Transverse colon (tissue), 4 donors: ENCODE measurements around the gene COTL1. TPM values are rescaled to one million over a fixed set of nuclear protein-coding genes. Genes with fewer than 3 reads are reported as not detected.

Experiments
- DNase-seq: peaks from one replicate; pipeline ENCODE4 v3.0.0-alpha.2; 2019
- H3K27ac ChIP-seq, 4 donors: fragments of 200-600 bp; sonication (generic); 2 replicates each; pipeline ENCODE4 v1.5.1; 2016 to 2018; ENCODE audit warnings: inconsistent platforms in 4 of 4
- H3K27me3 ChIP-seq: fragments of 200-600 bp; sonication (generic); 2 replicates; pipeline ENCODE4 v1.5.1; 2017; ENCODE audit warnings: inconsistent platforms
- H3K36me3 ChIP-seq, 4 donors: fragments of 200-600 bp; sonication (generic); 2 replicates each; pipeline ENCODE4 v1.5.1; 2017 to 2019; ENCODE audit warnings: inconsistent platforms in 4 of 4
- H3K4me1 ChIP-seq, 4 donors: fragments of 200-600 bp; sonication (generic); 2 replicates each; pipeline ENCODE4 v1.5.1; 2017 to 2020; ENCODE audit warnings: inconsistent platforms in 4 of 4
- H3K4me3 ChIP-seq, 4 donors: fragments of 200-600 bp; sonication (generic); 1 replicate in 1 of 4; 2 replicates in 3 of 4; pipeline versions ENCODE4 v1.5.1 to v1.6.1; 2017 to 2019; ENCODE audit warnings: inconsistent platforms in 4 of 4
- H3K9me3 ChIP-seq, 2 donors: fragments of 200-600 bp; sonication (generic); 2 replicates each; pipeline ENCODE4 v1.5.1; 2017 to 2019; ENCODE audit warnings: inconsistent platforms in 2 of 2
- EP300 ChIP-seq: sonication (generic); formaldehyde crosslinking; IDR thresholded peaks from one replicate; pipeline ENCODE4 v1.6.1; 2017; ENCODE audit warnings: antibody characterized with exemption, low read depth
- POLR2A ChIP-seq: fragments of 450-650 bp; IDR thresholded peaks from one replicate; pipeline ENCODE4 v1.6.1; 2016; ENCODE audit warnings: antibody characterized with exemption, mild to moderate bottlenecking, moderate library complexity
- POLR2AphosphoS5 ChIP-seq, 3 donors: sonication (generic); formaldehyde crosslinking; IDR thresholded peaks; one replicate each; pipeline ENCODE4 v1.6.1; 2016; ENCODE audit warnings: antibody characterized with exemption in 3 of 3
- WGBS, 2 donors: methylation state at CpG; one replicate each; pipeline ENCODE4 v1.1.5; 2018; ENCODE audit warnings: low coverage in 1 of 2; 5-methylcytosine and 5-hydroxymethylcytosine counted together
- in situ Hi-C, 4 donors: fragments of 200-750 bp; cut with MboI; loops; one replicate each; pipeline versions ENCODE4 v1.15.0 to v1.15.1; 2017; ENCODE audit warnings: low sequenced_read_pairs in 3 of 4, low pct_ligation_motif_present in 1 of 4, low pct_unique_long_range_greater_than_20kb in 1 of 4
- intact Hi-C: fragments of 100-400 bp; cut with DNase I; formaldehyde crosslinking; loops from one replicate; pipeline ENCODE4 v1.15.1; 2023; ENCODE audit warnings: low total_unique reads
- total RNA-seq, 4 donors: library from RNA; depleted of rRNA; stranded (reverse); fragments of >200 nt; gene quantifications; one replicate each; pipeline ENCODE4 v1.1.0, GENCODE V29; 2016
- TF ChIP-seq, protein P1 (sequence below), 5 experiments: fragments of 200-600 bp in 3 of 5; fragments of 450-650 bp in 2 of 5; sonication (generic) in 3 of 5; IDR thresholded peaks; 1 replicate in 2 of 5; 2 replicates in 3 of 5; pipeline ENCODE4 v1.5.1; 2016 to 2017; ENCODE audit warnings: antibody characterized with exemption in 5 of 5, inconsistent platforms in 3 of 5, mild to moderate bottlenecking in 2 of 5, moderate library complexity in 1 of 5

Gene COTL1
- total RNA-seq, 4 donors from 2014 or later: 31.1 to 78.9 (median 47.9) TPM

DNA sequence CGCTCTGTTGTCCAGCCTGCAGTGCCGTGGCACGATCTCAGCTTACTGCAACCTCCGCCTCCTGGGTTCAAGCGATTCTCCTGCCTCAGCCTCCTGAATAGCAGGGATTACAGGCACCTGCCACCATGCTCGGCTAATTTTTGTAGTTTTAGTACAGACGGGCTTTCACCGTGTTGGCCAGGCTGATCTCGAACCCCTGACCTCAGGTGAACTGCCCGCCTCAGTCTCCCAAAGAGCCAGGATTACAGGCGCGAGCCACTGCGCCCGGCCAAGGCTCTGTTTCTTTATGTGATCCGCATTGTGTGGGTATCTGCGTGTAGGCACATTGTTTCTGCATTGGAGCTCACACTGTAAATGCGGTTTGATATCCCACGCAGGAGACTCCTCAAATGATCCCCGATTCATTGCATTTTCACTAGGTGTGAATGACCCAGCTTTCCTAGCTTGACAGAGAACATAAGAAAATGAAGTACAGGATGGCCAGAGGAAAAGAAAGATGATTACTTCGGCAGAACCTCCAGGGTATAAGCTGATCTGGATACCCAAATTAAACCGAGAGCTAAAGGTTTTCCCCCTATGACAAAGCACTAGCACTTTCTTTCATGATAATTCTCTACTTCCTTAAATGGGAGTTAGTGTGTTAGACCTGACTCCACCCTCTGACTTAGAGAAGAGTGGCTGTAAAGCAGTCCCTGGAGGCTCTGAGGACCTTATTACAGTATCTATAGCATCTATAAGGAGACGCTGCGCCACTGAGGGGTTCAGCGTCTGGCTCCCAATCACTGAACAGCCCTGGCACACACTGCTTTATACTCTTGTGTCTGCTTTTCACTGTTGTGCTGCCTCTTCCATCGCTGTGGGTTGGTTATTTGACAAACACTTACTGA is 17.3 kb downstream of the COTL1 start:
- Histone ChIP-seq H3K4me1 (peaks cover 31 to 74% (median 48%) of the 10 kb centered on the region in 4 donors), H3K9me3 (no peaks in the 10 kb centered on the region), H3K4me3 (peak overlapping the region in 1 of 4 donors; percentile 19), H3K27me3 (no peaks in the 10 kb centered on the region), H3K36me3 (no peaks in the 10 kb centered on the region), H3K27ac (peak overlapping the region; percentile 72 to 85 (median 81))
- intact Hi-C loops: no loop called here
- in situ Hi-C loops: no loop called here
- DNase-seq: no peak
- TF ChIP-seq EP300 (no peak), POLR2AphosphoS5 (IDR thresholded peaks at IDR 0.05) (no peak)
- WGBS, 2 donors: 64 to 71% methylated on average over 15 to 25 of the region's 25 CpGs

DNA sequence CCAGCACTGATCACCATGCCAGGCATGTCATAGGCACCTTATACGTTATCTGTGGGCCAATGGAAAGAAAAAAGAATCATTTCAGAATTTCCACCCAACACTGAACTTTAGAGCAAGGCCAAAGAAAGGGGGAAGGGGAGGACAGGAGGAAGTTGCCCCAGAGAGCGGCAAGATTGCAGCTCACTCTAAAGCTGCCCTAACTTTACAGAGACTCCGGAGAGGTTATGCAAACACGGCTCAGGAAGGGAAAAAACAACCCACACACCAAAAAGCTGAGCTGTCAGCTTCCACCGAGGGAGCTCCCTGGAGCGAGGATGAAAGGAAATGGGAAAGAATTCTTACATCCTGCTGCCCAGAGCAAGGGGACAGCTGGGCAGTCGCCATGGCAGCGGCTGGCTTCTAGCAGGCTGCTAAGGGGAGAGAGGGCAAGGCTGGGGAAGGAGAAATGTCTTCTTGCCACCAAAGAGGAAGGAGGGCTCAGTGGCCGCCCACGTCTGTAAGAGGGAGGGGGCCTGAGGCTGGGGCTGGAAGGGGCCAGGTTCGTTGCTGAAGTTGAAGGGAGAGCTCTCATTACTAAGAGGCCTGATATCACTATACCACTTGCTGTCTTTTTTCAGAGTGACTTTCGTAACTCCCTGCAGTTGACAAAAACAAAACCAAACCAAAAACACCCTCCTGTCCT is 18.2 kb downstream of the COTL1 start:
- in situ Hi-C loops (no loop called here), intact Hi-C loops (no loop called here)

DNA sequence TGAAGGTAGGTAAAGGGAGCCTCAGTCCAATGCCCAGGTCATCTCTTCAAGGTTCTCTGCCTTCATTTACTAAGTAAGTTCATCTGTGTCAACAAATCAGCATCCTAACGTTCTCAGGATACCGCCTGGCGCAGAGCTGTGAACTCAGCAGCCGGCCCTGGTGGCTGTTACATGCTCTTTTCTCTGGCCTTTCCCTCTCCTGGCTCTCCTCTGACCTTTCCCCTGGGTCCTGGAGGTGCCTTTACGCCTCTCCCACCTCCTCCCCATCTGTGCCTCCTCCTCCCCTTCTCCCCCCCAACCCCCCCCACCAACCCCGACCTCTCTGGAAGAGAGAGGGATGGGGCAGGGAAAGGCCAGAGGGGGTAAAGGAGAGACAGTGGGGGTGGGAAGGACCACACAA is 19.5 kb downstream of the COTL1 start:
- no peak overlapping the region for H3K4me3 ChIP-seq
- intact Hi-C loops (no loop called here), in situ Hi-C loops (no loop called here)
- 59 to 80% methylated on average over 2 to 6 of the region's 6 CpGs for WGBS, 2 donors
- DNase-seq: no peak
- H3K27ac ChIP-seq: peak overlapping the region; percentile 72 to 85 (median 81)
- H3K27me3 ChIP-seq: no peaks in the 10 kb centered on the region
- no peak for TF ChIP-seq EP300
- TF ChIP-seq, protein P1, sequence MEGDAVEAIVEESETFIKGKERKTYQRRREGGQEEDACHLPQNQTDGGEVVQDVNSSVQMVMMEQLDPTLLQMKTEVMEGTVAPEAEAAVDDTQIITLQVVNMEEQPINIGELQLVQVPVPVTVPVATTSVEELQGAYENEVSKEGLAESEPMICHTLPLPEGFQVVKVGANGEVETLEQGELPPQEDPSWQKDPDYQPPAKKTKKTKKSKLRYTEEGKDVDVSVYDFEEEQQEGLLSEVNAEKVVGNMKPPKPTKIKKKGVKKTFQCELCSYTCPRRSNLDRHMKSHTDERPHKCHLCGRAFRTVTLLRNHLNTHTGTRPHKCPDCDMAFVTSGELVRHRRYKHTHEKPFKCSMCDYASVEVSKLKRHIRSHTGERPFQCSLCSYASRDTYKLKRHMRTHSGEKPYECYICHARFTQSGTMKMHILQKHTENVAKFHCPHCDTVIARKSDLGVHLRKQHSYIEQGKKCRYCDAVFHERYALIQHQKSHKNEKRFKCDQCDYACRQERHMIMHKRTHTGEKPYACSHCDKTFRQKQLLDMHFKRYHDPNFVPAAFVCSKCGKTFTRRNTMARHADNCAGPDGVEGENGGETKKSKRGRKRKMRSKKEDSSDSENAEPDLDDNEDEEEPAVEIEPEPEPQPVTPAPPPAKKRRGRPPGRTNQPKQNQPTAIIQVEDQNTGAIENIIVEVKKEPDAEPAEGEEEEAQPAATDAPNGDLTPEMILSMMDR (IDR thresholded peaks at IDR 0.05): no peak
- no peak for TF ChIP-seq POLR2A
- no peak for TF ChIP-seq POLR2AphosphoS5 (IDR thresholded peaks at IDR 0.05)
- H3K9me3 ChIP-seq: no peaks in the 10 kb centered on the region
- no peaks in the 10 kb centered on the region for H3K36me3 ChIP-seq
- H3K4me1 ChIP-seq: peaks cover 38 to 73% (median 57%) of the 10 kb centered on the region in 4 donors

More for the DNA sequence above, 18.2 kb downstream of the COTL1 start:
- Histone ChIP-seq H3K36me3 (no peaks in the 10 kb centered on the region), H3K4me3 (peak overlapping the region in 1 of 4 donors; percentile 19), H3K9me3 (no peaks in the 10 kb centered on the region), H3K27ac (peak overlapping the region; percentile 72 to 85 (median 81)), H3K4me1 (peaks cover 36 to 74% (median 55%) of the 10 kb centered on the region in 4 donors), H3K27me3 (no peaks in the 10 kb centered on the region)
- DNase-seq: peak; percentile 50
- TF ChIP-seq EP300: no peak
- peak in 1 of 3 donors; percentile 35 for TF ChIP-seq POLR2AphosphoS5 (IDR thresholded peaks at IDR 0.05)
- TF ChIP-seq POLR2A: peak; percentile 29
- TF ChIP-seq, protein P1 (IDR thresholded peaks at IDR 0.05): no peak
- 30 to 54% methylated on average over 6 to 12 of the region's 12 CpGs for WGBS, 2 donors

DNA sequence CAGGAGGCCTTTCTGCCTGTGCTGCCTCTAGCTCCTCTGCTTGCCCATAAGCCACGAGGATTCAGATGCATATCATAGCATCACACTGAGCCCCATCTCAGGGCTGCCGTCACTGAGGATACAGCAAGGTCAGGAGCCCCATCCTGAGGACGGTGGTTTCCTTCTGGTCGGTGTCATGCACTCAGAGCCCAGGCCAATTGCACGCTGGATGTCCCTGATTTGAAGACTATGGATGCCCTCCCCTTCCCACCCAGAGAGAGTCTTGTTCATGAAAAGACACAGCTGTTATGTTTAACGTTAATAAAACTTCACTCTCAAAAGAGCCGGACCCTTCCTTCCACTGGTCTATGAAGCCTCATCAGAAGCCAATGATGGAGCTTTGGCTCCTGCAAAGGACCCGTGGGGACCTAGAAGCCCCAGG is 19.9 kb downstream of the COTL1 start:
- in situ Hi-C loops: no loop called here
- WGBS, 2 donors: 55% methylated on average over 8 of the region's 8 CpGs; no CpG with 5 or more reads in 1 of the 2 donors
- Histone ChIP-seq H3K9me3 (no peaks in the 10 kb centered on the region), H3K4me3 (no peak overlapping the region), H3K27me3 (no peaks in the 10 kb centered on the region), H3K4me1 (peaks cover 34 to 70% (median 56%) of the 10 kb centered on the region in 4 donors), H3K36me3 (no peaks in the 10 kb centered on the region), H3K27ac (peak overlapping the region; percentile 72 to 85 (median 81))
- TF ChIP-seq, protein P1 (IDR thresholded peaks at IDR 0.05): no peak
- intact Hi-C loops: no loop called here
- no peak for DNase-seq
